ENCODE results near the gene TEX2. TPM values are rescaled to one million over a fixed set of nuclear protein-coding genes. Genes with fewer than 3 reads are reported as not detected.

TEX2 gene
- total RNA-seq, 1 experiment from 2014 or later = 20.2 TPM

GRCh38 chr17:64129765-64130558 is 133.1 kb downstream of the TEX2 start, which contains the start of gene ERN1:
Gene ERN1, minus strand, starts transcription at chr17:64130144. Its CDS starts 115 bp downstream, at chr17:64130029.
- no peaks in the 10 kb centered on the region for H3K36me3 ChIP-seq (ENCODE audit: control insufficient read depth, insufficient read depth, low read length)
- POLR2A ChIA-PET = interaction anchor here (0.5 to 3.4 kb wide), 10 partner anchors 16 to 101 kb away, joined by 3 to 25 read pairs (median 4); no protein-coding TSS in a partner anchor
- Mint-ChIP-seq H3K27ac (ENCODE audit: unreplicated experiment) (peak within 1 kb of the TSS; percentile 88), H3K9me3 (ENCODE audit: unreplicated experiment) (no peaks in the 10 kb centered on the region), H3K36me3 (ENCODE audit: insufficient read depth, unreplicated experiment) (peaks cover 15% of the 10 kb centered on the region), H3K4me1 (ENCODE audit: low read depth, unreplicated experiment) (peaks cover 16% of the 10 kb centered on the region), H3K27me3 (ENCODE audit: insufficient read depth, unreplicated experiment) (no peaks in the 10 kb centered on the region), H3K4me3 (ENCODE audit: unreplicated experiment) (peak within 1 kb of the TSS; percentile 91)
- intact Hi-C loops (cut with micrococcal nuclease; ENCODE audit: unreplicated experiment) = loop anchor here (1.0 to 5.0 kb wide), 4 partner anchors 13 to 287 kb away; no protein-coding TSS in a partner anchor
- DNase-seq = peak; percentile 93 to 95
- peak within 1 kb of the TSS; percentile 78 for H3K4me3 ChIP-seq (ENCODE audit: low read depth, low read length)
- no peaks in the 10 kb centered on the region for H3K27me3 ChIP-seq (replicated peaks; ENCODE audit: control insufficient read depth, insufficient read depth, low read length)
- no peaks in the 10 kb centered on the region for H3K9me3 ChIP-seq
- TF ChIP-seq CTCF (IDR thresholded peaks at IDR 0.05; ENCODE audit: insufficient read depth in 1 of 2, low read depth in 1 of 2, low read length in 1 of 2, severe bottlenecking in 1 of 2, unreplicated experiment in 1 of 2) = peak in 1 of 2 experiments; percentile 4
- CTCF ChIA-PET = interaction anchor here (0.7 to 3.5 kb wide), 5 partner anchors 47 to 179 kb away, joined by 3 to 36 read pairs (median 4); no protein-coding TSS in a partner anchor
- H3K4me1 ChIP-seq = peaks cover 21% of the 10 kb centered on the region
- no TSS peak for BruUV-seq (replicated peaks)

GRCh38 chr17:64129515-64129764 is 133.6 kb downstream of the TEX2 start:
- Mint-ChIP-seq H3K4me1 (ENCODE audit: low read depth, unreplicated experiment) (peaks cover 10% of the 10 kb centered on the region), H3K27ac (ENCODE audit: unreplicated experiment) (peak overlapping the region; percentile 87), H3K36me3 (ENCODE audit: insufficient read depth, unreplicated experiment) (peaks cover 15% of the 10 kb centered on the region), H3K9me3 (ENCODE audit: unreplicated experiment) (no peaks in the 10 kb centered on the region), H3K27me3 (ENCODE audit: insufficient read depth, unreplicated experiment) (no peaks in the 10 kb centered on the region), H3K4me3 (ENCODE audit: unreplicated experiment) (peak overlapping the region; percentile 91)
- H3K36me3 ChIP-seq (ENCODE audit: control insufficient read depth, insufficient read depth, low read length) = no peaks in the 10 kb centered on the region
- intact Hi-C loops (cut with micrococcal nuclease; ENCODE audit: unreplicated experiment) = no loop called here
- TF ChIP-seq CTCF (IDR thresholded peaks at IDR 0.05; ENCODE audit: insufficient read depth in 1 of 2, low read depth in 1 of 2, low read length in 1 of 2, severe bottlenecking in 1 of 2, unreplicated experiment in 1 of 2) = no peak
- no peaks in the 10 kb centered on the region for H3K9me3 ChIP-seq
- ChIA-PET POLR2A (interaction anchor here (1.1 to 3.4 kb wide), 5 partner anchors 16 to 100 kb away, joined by 3 to 25 read pairs (median 4); no protein-coding TSS in a partner anchor), CTCF (interaction anchor here (0.9 to 3.5 kb wide), 4 partner anchors 66 to 179 kb away, joined by 4 to 36 read pairs (median 6); no protein-coding TSS in a partner anchor)
- DNase-seq = peak in 1 of 2 experiments; percentile 45
- no peaks in the 10 kb centered on the region for H3K27me3 ChIP-seq (replicated peaks; ENCODE audit: control insufficient read depth, insufficient read depth, low read length)
- no TSS peak for BruUV-seq (replicated peaks)
- H3K4me1 ChIP-seq = peaks cover 17% of the 10 kb centered on the region
- peak overlapping the region; percentile 78 for H3K4me3 ChIP-seq (ENCODE audit: low read depth, low read length)

GRCh38 chr17:64128787-64129514 is 134.1 kb downstream of the TEX2 start:
- Mint-ChIP-seq H3K27me3 (ENCODE audit: insufficient read depth, unreplicated experiment) (no peaks in the 10 kb centered on the region), H3K4me3 (ENCODE audit: unreplicated experiment) (peak overlapping the region; percentile 91), H3K36me3 (ENCODE audit: insufficient read depth, unreplicated experiment) (peaks cover 15% of the 10 kb centered on the region), H3K9me3 (ENCODE audit: unreplicated experiment) (no peaks in the 10 kb centered on the region), H3K27ac (ENCODE audit: unreplicated experiment) (peak overlapping the region; percentile 87), H3K4me1 (ENCODE audit: low read depth, unreplicated experiment) (peaks cover 6% of the 10 kb centered on the region)
- peak in 1 of 2 experiments; percentile 56 for DNase-seq
- intact Hi-C loops (cut with micrococcal nuclease; ENCODE audit: unreplicated experiment) = no loop called here
- no peak for TF ChIP-seq CTCF (IDR thresholded peaks at IDR 0.05; ENCODE audit: insufficient read depth in 1 of 2, low read depth in 1 of 2, low read length in 1 of 2, severe bottlenecking in 1 of 2, unreplicated experiment in 1 of 2)
- H3K4me3 ChIP-seq (ENCODE audit: low read depth, low read length) = peak overlapping the region; percentile 78
- BruUV-seq (replicated peaks) = no TSS peak
- no peaks in the 10 kb centered on the region for H3K27me3 ChIP-seq (replicated peaks; ENCODE audit: control insufficient read depth, insufficient read depth, low read length)
- H3K36me3 ChIP-seq (ENCODE audit: control insufficient read depth, insufficient read depth, low read length) = no peaks in the 10 kb centered on the region
- ChIA-PET CTCF (interaction anchor here (0.6 to 3.5 kb wide), 5 partner anchors 65 to 386 kb away, joined by 4 to 36 read pairs (median 9); no protein-coding TSS in a partner anchor), POLR2A (interaction anchor here (1.1 to 3.4 kb wide), 5 partner anchors 17 to 100 kb away, joined by 3 to 25 read pairs (median 4); no protein-coding TSS in a partner anchor)
- no peaks in the 10 kb centered on the region for H3K9me3 ChIP-seq
- peaks cover 13% of the 10 kb centered on the region for H3K4me1 ChIP-seq
